Lung (tissue), 12 donors: ENCODE results near the gene SSH3. TPM values are rescaled to one million over a fixed set of nuclear protein-coding genes. Genes with fewer than 3 reads are reported as not detected.
A peak's percentile ranks its signal among the peaks of the same experiment; 100 is the strongest.

Experiments used
- ATAC-seq: fragments of 200-7000 bp; cut with Tn5 transposase; one replicate; pipeline ENCODE4 v1.9.1; 2020; ENCODE audit warnings: moderate number of reproducible peaks; ENCODE audit not compliant: insufficient read depth, low FRiP score
- DNase-seq, 3 donors: peaks; one replicate each; pipeline ENCODE4 v3.0.0-alpha.2; 2013 to 2017
- H3K27ac ChIP-seq, 2 donors: one replicate each; pipeline ENCODE4 v1.5.1; 2013; ENCODE audit warnings: mild to moderate bottlenecking in 2 of 2, moderate library complexity in 2 of 2, control low read depth in 1 of 2, inconsistent platforms in 1 of 2, low read depth in 1 of 2, low read length in 1 of 2
- H3K27me3 ChIP-seq, 3 donors: one replicate each; pipeline ENCODE4 v1.5.1; 2013; ENCODE audit warnings: low read length in 2 of 3; ENCODE audit not compliant: control insufficient read depth in 3 of 3, insufficient read depth in 3 of 3
- H3K36me3 ChIP-seq, 4 donors: one replicate each; pipeline ENCODE4 v1.5.1; 2013; ENCODE audit warnings: low read length in 4 of 4, mild to moderate bottlenecking in 1 of 4, moderate library complexity in 1 of 4; ENCODE audit not compliant: control insufficient read depth in 4 of 4, insufficient read depth in 4 of 4
- H3K4me1 ChIP-seq, 5 donors: one replicate each; pipeline ENCODE4 v1.5.1; 2013; ENCODE audit warnings: low read length in 5 of 5, mild to moderate bottlenecking in 2 of 5, moderate library complexity in 1 of 5; ENCODE audit not compliant: control insufficient read depth in 5 of 5, insufficient read depth in 5 of 5
- H3K4me3 ChIP-seq: one replicate; pipeline ENCODE4 v1.5.1; 2013; ENCODE audit warnings: mild to moderate bottlenecking, control low read depth, moderate library complexity
- H3K9ac ChIP-seq, 2 donors: one replicate each; pipeline ENCODE4 v1.5.1; 2013; ENCODE audit warnings: low read length in 2 of 2, control low read depth in 1 of 2; ENCODE audit not compliant: insufficient read depth in 1 of 2
- H3K9me3 ChIP-seq, 4 donors: one replicate each; pipeline ENCODE4 v1.5.1; 2013; ENCODE audit warnings: low read length in 3 of 4, mild to moderate bottlenecking in 1 of 4, moderate library complexity in 1 of 4; ENCODE audit not compliant: control insufficient read depth in 4 of 4, insufficient read depth in 3 of 4
- WGBS, 2 donors: extraction: QIAGEN DNeasy Blood & Tissue Kit; methylation state at CpG; one replicate each; pipeline ENCODE4 v1.1.7; 2013; 5-methylcytosine and 5-hydroxymethylcytosine counted together
- polyA plus RNA-seq, 2 donors: library from polyadenylated mRNA; stranded (reverse); fragments of 200-250 nt; gene quantifications; one replicate each; pipeline ENCODE4 v1.2.1, GENCODE V29; 2013
- total RNA-seq, 2 donors: library from RNA; depleted of rRNA in 1 of 2; stranded (reverse); fragments of >200 nt in 1 of 2; gene quantifications; one replicate each; pipeline ENCODE4 v1.2.1, GENCODE V29; 2014 to 2021
- TF ChIP-seq, protein P1 (sequence below): IDR thresholded peaks from 2 replicates; pipeline ENCODE4 v1.5.1; 2012; ENCODE audit warnings: mild to moderate bottlenecking; ENCODE audit errors: control extremely low read depth, extremely low read depth
- donor health status: control.
- donor health status: control.
- donor health status: Bipolar disorder and iron deficiency.
- donor health status: healthy.
- donor health status: DM: yes; HTN: yes; CAD: no.

The SSH3 gene
- total and polyA plus RNA-seq, 4 donors = 19.0 to 42.7 (median 27.2) TPM

DNA sequence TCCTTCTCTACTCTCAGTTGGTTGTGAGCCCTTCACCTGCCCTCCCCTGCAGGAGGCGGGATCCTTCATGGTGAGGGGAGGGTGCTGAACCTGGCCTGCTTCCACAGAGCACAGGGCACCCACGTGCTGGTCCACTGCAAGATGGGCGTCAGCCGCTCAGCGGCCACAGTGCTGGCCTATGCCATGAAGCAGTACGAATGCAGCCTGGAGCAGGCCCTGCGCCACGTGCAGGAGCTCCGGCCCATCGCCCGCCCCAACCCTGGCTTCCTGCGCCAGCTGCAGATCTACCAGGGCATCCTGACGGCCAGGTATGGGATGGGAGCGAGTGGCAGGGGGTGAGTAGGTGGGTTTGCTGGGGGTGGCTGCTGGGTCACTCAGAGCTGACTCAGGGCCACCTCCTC is 6.3 kb downstream of the SSH3 start:
- no peak overlapping the region for H3K4me3 ChIP-seq
- no peak overlapping the region for H3K27ac ChIP-seq
- TF ChIP-seq, protein P1, sequence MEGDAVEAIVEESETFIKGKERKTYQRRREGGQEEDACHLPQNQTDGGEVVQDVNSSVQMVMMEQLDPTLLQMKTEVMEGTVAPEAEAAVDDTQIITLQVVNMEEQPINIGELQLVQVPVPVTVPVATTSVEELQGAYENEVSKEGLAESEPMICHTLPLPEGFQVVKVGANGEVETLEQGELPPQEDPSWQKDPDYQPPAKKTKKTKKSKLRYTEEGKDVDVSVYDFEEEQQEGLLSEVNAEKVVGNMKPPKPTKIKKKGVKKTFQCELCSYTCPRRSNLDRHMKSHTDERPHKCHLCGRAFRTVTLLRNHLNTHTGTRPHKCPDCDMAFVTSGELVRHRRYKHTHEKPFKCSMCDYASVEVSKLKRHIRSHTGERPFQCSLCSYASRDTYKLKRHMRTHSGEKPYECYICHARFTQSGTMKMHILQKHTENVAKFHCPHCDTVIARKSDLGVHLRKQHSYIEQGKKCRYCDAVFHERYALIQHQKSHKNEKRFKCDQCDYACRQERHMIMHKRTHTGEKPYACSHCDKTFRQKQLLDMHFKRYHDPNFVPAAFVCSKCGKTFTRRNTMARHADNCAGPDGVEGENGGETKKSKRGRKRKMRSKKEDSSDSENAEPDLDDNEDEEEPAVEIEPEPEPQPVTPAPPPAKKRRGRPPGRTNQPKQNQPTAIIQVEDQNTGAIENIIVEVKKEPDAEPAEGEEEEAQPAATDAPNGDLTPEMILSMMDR = no peak
- DNase-seq = no peak
- whole genome bisulfite sequencing, 2 donors = 92 to 95% methylated on average over 14 of the region's 14 CpGs
- peaks cover 0 to 39% (median 8%) of the 10 kb centered on the region in 4 donors for H3K36me3 ChIP-seq
- H3K4me1 ChIP-seq = peaks cover 0 to 3% (median 0%) of the 10 kb centered on the region in 5 donors
- ATAC-seq = no peak
- H3K9ac ChIP-seq = no peak overlapping the region
- H3K9me3 ChIP-seq = no peaks in the 10 kb centered on the region
- H3K27me3 ChIP-seq = no peaks in the 10 kb centered on the region

DNA sequence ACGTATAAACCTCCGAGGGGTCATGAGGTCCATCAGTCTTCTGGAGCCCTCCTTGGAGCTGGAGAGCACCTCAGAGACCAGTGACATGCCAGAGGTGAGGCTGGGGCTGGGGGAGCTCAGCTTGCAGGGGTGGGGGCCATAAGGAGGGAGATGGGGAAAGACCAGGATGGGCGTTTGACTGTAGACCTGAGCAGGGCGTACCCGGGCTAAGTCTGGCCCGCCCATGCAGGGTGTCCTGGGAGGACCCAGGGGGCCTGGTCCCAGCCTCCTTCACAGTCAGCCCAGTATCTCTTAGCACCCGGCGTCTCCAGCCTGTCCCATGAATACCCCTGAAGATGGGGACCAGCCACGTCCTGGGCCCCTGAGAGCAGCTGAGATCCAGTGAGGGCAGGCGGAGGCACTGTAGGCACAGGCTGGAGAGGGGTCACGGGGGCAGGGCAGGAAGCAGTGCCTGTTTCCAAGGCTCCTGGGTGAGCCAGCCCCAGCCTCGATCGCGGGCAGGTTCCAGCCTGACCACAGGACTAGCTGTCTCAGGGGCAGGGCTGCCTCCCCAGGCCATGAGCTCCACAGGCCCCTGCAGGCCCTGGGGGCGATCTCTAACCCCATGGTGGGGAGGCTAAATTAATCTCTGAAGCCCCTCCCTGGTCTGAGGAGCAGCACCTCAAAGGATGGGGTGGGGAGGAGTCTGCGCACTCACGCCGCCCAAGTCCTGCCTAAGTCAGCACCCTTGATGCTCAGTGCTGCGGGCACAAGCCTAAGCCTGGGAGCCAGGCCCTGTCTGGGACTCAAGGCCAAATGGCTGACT is 7.1 kb downstream of the SSH3 start:
- no peaks in the 10 kb centered on the region for H3K4me1 ChIP-seq
- no peaks in the 10 kb centered on the region for H3K9me3 ChIP-seq
- 91 to 92% methylated on average over 19 of the region's 19 CpGs for WGBS, 2 donors
- H3K27ac ChIP-seq = no peak overlapping the region
- TF ChIP-seq, protein P1 = no peak
- no peak overlapping the region for H3K9ac ChIP-seq
- no peak overlapping the region for H3K4me3 ChIP-seq
- H3K27me3 ChIP-seq = no peaks in the 10 kb centered on the region
- ATAC-seq = peak; percentile 10
- no peak for DNase-seq
- H3K36me3 ChIP-seq = peaks cover 0 to 39% (median 8%) of the 10 kb centered on the region in 4 donors

DNA sequence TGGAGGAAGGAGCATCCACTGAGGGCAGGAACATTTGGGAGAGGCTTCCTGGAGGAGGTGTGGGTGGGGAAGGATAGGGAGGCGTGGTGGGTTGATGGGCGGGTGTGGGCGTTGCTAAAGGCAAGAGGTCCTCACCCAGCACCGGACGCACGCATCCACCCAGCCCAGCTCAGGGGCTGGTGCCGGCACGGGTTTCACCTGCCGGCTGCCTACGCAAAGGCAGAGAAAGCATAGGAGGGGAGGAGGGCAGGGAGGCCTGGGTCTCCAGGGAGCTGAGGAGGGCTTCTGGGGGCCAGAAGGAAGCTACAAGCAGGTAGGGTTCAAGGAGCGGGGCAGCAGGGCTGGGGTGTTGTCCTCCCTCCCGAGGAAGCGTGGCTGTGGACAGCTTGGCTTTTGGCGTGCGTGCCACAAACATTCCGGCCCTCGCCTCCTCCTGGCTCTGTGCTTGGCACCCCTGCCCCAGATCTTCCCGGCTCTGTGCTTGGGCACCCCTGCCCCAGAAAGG is 7.8 kb downstream of the SSH3 start:
- 91 to 93% methylated on average over 18 of the region's 18 CpGs for WGBS, 2 donors
- no peak for DNase-seq
- Histone ChIP-seq H3K4me3 (no peak overlapping the region), H3K27ac (no peak overlapping the region), H3K36me3 (peaks cover 0 to 39% (median 8%) of the 10 kb centered on the region in 4 donors), H3K27me3 (no peaks in the 10 kb centered on the region), H3K4me1 (no peaks in the 10 kb centered on the region), H3K9me3 (no peaks in the 10 kb centered on the region), H3K9ac (no peak overlapping the region)
- TF ChIP-seq, protein P1 = no peak
- ATAC-seq = no peak
